22Rv1 (cell line): Measurements from ENCODE around the gene ANTXR1.

Experiments used
- ZFX ChIP-seq: fragments of 450-650 bp; IDR thresholded peaks from 2 replicates; pipeline ENCODE4 v1.6.1; 2017; ENCODE audit warnings: antibody characterized with exemption, borderline replicate concordance
- TF ChIP-seq, protein P1 (sequence below): fragments of 450-650 bp; IDR thresholded peaks from 2 replicates; pipeline ENCODE4 v1.5.1; 2017; ENCODE audit warnings: mild to moderate bottlenecking

- TF ChIP-seq, protein P1, sequence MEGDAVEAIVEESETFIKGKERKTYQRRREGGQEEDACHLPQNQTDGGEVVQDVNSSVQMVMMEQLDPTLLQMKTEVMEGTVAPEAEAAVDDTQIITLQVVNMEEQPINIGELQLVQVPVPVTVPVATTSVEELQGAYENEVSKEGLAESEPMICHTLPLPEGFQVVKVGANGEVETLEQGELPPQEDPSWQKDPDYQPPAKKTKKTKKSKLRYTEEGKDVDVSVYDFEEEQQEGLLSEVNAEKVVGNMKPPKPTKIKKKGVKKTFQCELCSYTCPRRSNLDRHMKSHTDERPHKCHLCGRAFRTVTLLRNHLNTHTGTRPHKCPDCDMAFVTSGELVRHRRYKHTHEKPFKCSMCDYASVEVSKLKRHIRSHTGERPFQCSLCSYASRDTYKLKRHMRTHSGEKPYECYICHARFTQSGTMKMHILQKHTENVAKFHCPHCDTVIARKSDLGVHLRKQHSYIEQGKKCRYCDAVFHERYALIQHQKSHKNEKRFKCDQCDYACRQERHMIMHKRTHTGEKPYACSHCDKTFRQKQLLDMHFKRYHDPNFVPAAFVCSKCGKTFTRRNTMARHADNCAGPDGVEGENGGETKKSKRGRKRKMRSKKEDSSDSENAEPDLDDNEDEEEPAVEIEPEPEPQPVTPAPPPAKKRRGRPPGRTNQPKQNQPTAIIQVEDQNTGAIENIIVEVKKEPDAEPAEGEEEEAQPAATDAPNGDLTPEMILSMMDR = no peak
- no peak for TF ChIP-seq ZFX
Measured at GRCh38 chr2:69075486-69075885, 62.5 kb downstream of the ANTXR1 start.
